NCI-H774 (cell line): ENCODE results near the gene RTL5.

Experiments
- DNase-seq: peaks from one replicate; lab custom pipeline; 2025; lab: John Stamatoyannopoulos, UW

Gene RTL5

DNA sequence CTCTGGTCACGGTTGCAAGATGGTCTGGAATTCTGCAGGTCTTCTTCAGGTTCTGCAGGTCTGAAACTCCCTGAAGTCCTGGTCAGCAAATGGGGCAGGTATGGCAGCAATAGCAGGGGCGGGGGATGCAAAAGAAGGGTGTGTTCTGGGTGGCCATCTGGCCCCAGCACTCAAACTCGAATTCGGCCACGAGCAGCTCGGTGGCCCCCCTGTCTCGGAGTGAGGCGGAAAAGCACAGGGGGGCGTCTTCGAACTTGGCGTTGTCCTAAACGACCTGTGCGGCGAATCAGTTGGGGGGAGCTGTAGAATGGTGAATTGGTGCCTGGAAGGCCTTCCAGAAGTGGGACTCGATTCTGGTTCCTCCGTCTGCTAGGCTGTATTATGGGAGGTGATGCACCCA is 2.1 kb downstream of the RTL5 start:
- no peak for DNase-seq

GRCh38 chrX:72128881-72129280 is 2.8 kb downstream of the RTL5 start:
- DNase-seq, result no peak

DNA sequence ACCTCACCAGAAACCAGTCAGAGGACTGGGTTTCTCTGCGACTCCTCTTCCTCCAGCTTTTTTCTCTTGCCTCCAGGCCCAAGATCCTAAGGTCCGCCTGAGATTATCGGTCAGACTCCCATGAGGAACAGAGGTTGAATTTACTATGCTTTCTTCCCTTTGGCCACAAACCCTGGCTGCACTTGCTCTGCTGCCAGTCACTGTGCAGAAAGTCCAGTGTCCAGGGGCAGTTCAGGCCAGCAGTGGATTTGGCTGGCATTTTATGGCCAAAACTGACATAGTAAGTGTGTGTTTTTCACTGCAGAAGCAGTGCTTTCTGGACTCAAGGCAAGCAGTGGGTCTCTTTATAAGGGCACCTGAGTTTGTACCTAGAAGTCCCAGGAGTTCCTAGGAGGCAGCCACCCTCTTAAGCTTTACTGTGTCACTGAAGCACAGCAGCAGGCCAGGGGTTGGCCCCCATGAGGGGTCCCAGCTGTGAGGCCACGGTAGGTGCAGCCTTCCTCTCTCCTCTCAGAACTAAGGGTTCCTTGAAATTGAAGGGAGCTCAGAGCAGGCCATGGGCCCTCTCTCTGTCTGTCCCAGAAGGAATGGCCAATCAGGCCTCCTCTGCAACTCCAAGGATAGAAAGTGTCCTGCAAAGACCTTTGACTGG is 3.4 kb downstream of the RTL5 start:
- no peak for DNase-seq

DNA sequence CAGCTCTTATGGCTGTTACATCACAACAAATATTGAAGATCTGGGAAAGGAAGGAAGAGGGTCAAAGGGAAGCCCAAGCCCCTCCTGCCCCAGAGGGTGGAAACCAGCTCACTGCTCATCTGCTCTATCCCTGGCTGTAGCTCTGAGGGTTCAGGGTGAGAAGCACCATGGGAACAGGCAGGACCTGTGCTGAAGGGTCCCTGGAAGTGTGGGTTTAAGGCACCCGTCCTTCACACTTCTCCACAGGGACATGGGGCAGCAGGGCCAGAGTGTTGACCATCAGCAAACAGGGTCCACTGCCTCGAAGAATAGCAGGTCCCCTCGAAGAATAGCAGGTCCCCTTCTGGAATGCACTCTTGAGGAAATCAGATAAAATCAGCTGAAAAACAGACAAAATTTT is 4.4 kb downstream of the RTL5 start:
- no peak for DNase-seq

- DNase-seq, result peak; percentile 9
These were observed 5.1 kb downstream of the RTL5 start for GRCh38 chrX:72126539-72127140.

DNA sequence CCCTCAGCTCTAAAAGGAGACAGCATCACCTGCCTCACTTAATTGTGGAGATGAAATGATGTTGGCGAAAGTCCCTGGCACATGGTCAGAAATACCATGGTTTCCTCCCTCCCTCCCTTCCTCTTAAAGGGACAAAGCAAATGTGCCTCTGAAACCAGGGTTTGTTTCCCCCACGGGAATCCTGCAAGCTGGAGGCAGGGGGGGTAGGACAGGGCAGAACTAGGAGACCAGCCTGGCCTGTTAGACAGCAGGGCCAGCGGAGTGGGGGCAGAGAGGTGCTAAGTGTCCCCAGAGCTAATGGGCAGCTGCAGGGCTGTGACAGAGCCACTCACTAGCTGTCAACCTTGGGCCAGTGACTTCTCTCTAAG is 5.7 kb downstream of the RTL5 start:
- DNase-seq, result no peak

- DNase-seq, result no peak
These were observed 6.2 kb downstream of the RTL5 start for GRCh38 chrX:72125331-72126047.

DNA sequence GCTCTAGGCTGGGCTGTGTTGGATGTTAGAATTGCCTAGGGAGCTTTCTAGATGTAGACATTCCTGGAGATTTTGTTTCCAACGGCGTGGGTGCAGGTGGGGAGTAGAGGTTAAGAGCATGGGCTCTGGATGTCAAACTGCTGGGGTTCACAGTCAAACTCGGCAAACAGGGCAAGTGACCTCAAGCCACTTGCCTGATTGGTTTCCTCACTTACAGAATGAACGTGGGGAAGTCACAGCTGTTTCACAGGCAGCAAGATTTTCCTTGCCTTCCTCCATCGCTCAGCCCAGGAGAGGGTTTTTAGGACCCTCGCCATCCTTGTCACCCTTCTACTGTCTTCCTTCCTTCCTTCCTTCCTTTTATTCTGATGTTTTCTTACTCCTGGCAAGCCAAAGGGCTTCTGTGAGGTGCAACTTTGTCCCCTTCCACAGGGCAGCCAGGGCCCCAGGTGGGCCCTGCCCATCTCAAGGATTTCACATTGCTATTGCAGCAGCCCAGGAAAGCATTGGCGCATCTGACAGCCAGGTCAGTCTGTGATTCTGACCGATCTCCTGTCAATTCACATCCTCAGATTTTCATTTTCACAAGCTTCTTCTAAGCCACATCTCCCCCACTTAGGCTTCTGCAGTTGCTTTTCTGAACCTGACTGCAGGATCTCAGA is 7.0 kb downstream of the RTL5 start:
- no peak for DNase-seq

- no peak for DNase-seq
These were observed 8.1 kb downstream of the RTL5 start for GRCh38 chrX:72123471-72124185.

GRCh38 chrX:72122621-72123337 is 8.9 kb downstream of the RTL5 start:
- DNase-seq, result no peak

GRCh38 chrX:72121383-72121782 is 10.3 kb downstream of the RTL5 start:
- DNase-seq, result no peak

DNA sequence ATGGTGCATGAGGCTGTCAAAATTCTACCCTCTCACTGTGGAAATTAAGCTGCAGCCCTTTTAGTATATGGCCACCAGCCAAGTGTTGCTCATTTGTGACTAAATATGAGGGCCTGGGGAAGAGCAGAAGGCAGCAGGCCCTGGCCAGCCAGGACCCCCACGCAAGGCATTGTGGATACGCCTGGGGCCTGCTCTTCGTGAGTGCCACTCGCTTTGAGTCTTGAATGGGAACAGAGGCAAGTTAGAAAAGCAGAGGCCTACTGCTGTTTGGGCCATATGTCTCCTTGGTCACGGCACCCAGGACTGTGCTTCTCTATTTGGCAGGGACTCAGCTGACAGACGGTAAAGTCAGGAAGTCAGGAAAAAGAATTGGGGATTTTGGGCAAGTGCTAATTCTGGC is 10.9 kb downstream of the RTL5 start:
- DNase-seq, result no peak

GRCh38 chrX:72117636-72118210 is 14.0 kb downstream of the RTL5 start:
- no peak for DNase-seq

DNA sequence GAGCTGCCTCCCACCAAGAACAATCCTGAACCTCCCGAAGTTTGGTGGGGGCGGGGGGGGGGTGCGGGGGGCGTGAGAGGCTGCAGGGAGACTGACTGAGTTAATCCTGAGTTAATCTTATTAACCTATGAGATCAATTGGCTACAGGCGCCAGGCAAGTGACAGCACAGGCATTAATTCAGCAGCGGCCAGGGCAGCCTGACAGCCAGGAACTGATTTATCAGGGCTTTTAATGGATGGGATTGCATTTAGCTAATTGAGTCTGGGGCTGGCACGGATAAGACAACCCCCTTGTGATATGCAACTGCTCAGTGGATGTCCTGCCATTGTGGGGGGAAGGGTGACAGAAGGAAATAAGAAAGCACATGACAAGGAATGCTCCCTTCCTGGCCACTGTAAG is 16.3 kb downstream of the RTL5 start:
- no peak for DNase-seq

GRCh38 chrX:72114807-72115206 is 16.9 kb downstream of the RTL5 start:
- DNase-seq, result no peak

DNA sequence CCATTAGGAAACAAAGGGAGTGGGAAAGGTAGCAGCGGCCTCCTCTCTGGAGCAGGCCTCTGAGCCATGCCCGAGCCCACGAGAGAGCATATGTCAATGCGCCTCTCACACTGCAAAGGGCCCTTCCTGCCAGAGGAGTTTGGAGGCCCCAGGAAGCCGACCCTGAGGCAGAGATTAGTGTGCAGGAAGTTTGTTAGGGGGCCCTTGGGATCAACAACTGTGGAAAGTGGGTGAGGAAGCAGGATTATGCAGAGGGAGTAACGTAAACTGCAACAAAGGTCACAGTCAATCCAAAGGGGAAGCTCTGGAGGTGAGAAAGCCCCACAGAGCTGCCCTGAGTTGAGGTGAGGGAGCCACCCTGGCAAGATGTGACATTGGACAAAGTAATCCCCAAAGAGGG is 17.4 kb downstream of the RTL5 start:
- DNase-seq, result no peak

GRCh38 chrX:72113461-72113860 is 18.3 kb downstream of the RTL5 start:
- DNase-seq, result no peak

GRCh38 chrX:72110876-72111708 is 20.6 kb downstream of the RTL5 start:
- no peak for DNase-seq

GRCh38 chrX:72110051-72110875 is 21.5 kb downstream of the RTL5 start:
- DNase-seq, result no peak

DNA sequence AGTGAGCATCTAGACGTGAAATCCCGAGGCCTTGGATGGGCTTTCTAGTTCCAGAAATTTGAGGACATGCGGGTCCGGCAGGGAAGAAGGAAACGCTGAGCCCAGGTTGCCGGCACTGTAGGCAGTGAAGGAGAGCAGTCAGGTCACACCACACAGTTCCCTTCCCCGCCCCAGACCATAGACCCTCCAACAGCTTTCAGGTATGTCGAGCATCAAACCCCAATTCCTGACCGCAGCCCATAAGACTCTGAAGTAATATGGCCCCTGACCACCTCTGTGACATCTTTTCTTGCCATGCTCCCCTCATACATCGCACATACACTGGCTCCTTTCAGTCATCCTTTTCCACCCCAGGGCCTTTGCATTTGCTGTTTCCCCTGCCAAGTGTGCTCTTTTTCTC is 23.0 kb downstream of the RTL5 start:
- no peak for DNase-seq
